Heart left ventricle (tissue), 16 donors: Measurements from ENCODE around the gene SUFU. TPM values are rescaled to one million over a fixed set of nuclear protein-coding genes. Genes with fewer than 3 reads are reported as not detected.

Experiments
- ATAC-seq, 4 donors: fragments of 200-7000 bp; cut with Tn5 transposase; one replicate each; pipeline ENCODE4 v1.9.1; 2020 to 2022; ENCODE audit warnings: moderate library complexity in 4 of 4, mild to moderate bottlenecking in 3 of 4, moderate number of reproducible peaks in 1 of 4
- DNase-seq, 5 donors: peaks; one replicate each; pipeline ENCODE4 v3.0.0-alpha.2; 2020
- H3K27ac ChIP-seq, 12 donors: fragments of 200-600 bp; sonication (generic) in 4 of 12; one replicate each; pipeline versions ENCODE4 v1.5.0 to v1.8.0; 2016 to 2022; ENCODE audit warnings: mild to moderate bottlenecking in 2 of 12
- H3K27me3 ChIP-seq, 9 donors: fragments of 200-600 bp; sonication (generic) in 2 of 9; one replicate each; pipeline versions ENCODE4 v1.5.1 to v1.8.0; 2016 to 2022; ENCODE audit warnings: mild to moderate bottlenecking in 3 of 9
- H3K36me3 ChIP-seq, 9 donors: fragments of 200-600 bp; sonication (generic) in 2 of 9; one replicate each; pipeline versions ENCODE4 v1.5.0 to v1.8.0; 2018 to 2022; ENCODE audit warnings: mild to moderate bottlenecking in 2 of 9
- H3K4me1 ChIP-seq, 12 donors: fragments of 200-600 bp; sonication (generic) in 4 of 12; one replicate each; pipeline versions ENCODE4 v1.5.0 to v1.8.0; 2016 to 2022; ENCODE audit warnings: mild to moderate bottlenecking in 3 of 12
- H3K4me3 ChIP-seq, 12 donors: fragments of 200-600 bp; sonication (generic) in 4 of 12; one replicate each; pipeline versions ENCODE4 v1.5.0 to v1.8.0; 2017 to 2022; ENCODE audit warnings: mild to moderate bottlenecking in 9 of 12, moderate library complexity in 4 of 12
- H3K9me3 ChIP-seq, 12 donors: fragments of 200-600 bp; sonication (generic) in 4 of 12; one replicate each; pipeline versions ENCODE4 v1.5.0 to v1.8.0; 2016 to 2022; ENCODE audit warnings: mild to moderate bottlenecking in 1 of 12
- CTCF ChIP-seq, 12 donors: fragments of 200-600 bp; sonication (generic) in 4 of 12; IDR thresholded peaks; one replicate each; pipeline versions ENCODE4 v1.5.0 to v1.8.0; 2018 to 2022; ENCODE audit warnings: antibody characterized with exemption in 12 of 12, mild to moderate bottlenecking in 5 of 12
- POLR2A ChIP-seq, 2 donors: fragments of 450-650 bp; IDR thresholded peaks; one replicate each; pipeline ENCODE4 v1.6.1; 2017; ENCODE audit warnings: antibody characterized with exemption in 2 of 2, mild to moderate bottlenecking in 2 of 2, moderate library complexity in 2 of 2
- WGBS, 4 donors: extraction: QIAGEN DNeasy Blood & Tissue Kit in 2 of 4; methylation state at CpG; one replicate each; pipeline versions ENCODE4 v1.1.5 to v1.1.7; 2013 to 2018; 5-methylcytosine and 5-hydroxymethylcytosine counted together
- intact Hi-C, 10 donors: fragments of 100-400 bp; cut with DNase I; formaldehyde crosslinking; loops; one replicate each; pipeline versions ENCODE4 v1.11.1 to v1.14.2; 2022
- polyA plus RNA-seq, 2 donors: library from polyadenylated mRNA; stranded (reverse); fragments of 200-250 nt; gene quantifications; one replicate each; pipeline ENCODE4 v1.2.3, GENCODE V29; 2013
- total RNA-seq, 9 donors: library from RNA; depleted of rRNA in 2 of 9; stranded (reverse); fragments of >200 nt in 2 of 9; fragmentation: NEBNext Ultra II Directional in 3 of 9; extraction: Animal tissue kit (Norgen Biotek cat#: 25700) in 3 of 9; gene quantifications; one replicate each; pipeline versions ENCODE4 v1.1.0 to v1.2.4, GENCODE V29; 2016 to 2023
- donor health status: ischemic (EF 13 %, LVEDD 7.1; RV severe dilation, severe dysfunction).
- donor health status: healthy with polysubstance abuse.
- donor health status: DM: no; HTN: yes; CAD: no.
- donor health status: DM: no; HTN: no; CAD: no.
- donor health status: ischemic (EF 25% LVEDD 6.9; RV normal size, moderate dysfunction).
- donor health status: ischemic (EF 25% LVEDD 5.7; RV mildly dilated, moderate dysfunction).
- donor health status: healthy.
- donor health status: DM: yes; HTN: yes; CAD: no.
- donor health status: ischemic (EF 35%, LVEDD 5.7; RV mildly dilated, moderate dysfunction).
- donor health status: nonischemic (EF 11% LVEDD 7.7; RV severe dilation, severe dysfunction).
- donor health status: DM: yes; HTN: yes; CAD: no.
- donor health status: PGD.
- donor health status: ischemic (EF 29% LVEDD 5.4; RV normal size, mild dysfunction).
- donor health status: nonischemic (EF 23%, LVEDD 6.1; RV moderate dilation, normal function).

The SUFU gene
- total and polyA plus RNA-seq, 11 donors, result 3.7 to 12.7 (median 7.5) TPM

- DNase-seq (peak in 2 of 5 donors; percentile 9 to 19), ATAC-seq (no peak)
- peaks cover 0 to 18% (median 6%) of the 10 kb centered on the region in 12 donors for H3K4me1 ChIP-seq
- H3K9me3 ChIP-seq, result no peaks in the 10 kb centered on the region
- intact Hi-C loops, result loop anchor here in 8 of 10 donors (1.0 to 10.0 kb wide), 9 partner anchors 57 to 252 kb away; partner anchors contain the start of genes FBXL15 (in 2 of the 8), NFKB2 (in 2 of the 8) and ELOVL3 (in 1 of the 8)
- peaks cover 0 to 68% (median 56%) of the 10 kb centered on the region in 9 donors for H3K36me3 ChIP-seq
- H3K4me3 ChIP-seq, result no peak overlapping the region
- peak overlapping the region; percentile 37 to 88 (median 71) for H3K27ac ChIP-seq
- TF ChIP-seq CTCF (IDR thresholded peaks at IDR 0.05) (no peak), POLR2A (IDR thresholded peaks at IDR 0.05) (no peak)
- H3K27me3 ChIP-seq, result no peaks in the 10 kb centered on the region
Measured at GRCh38 chr10:102479651-102480050, 24.1 kb upstream of the SUFU start.

GRCh38 chr10:102480396-102480795, 23.4 kb upstream of the SUFU start:
- no peak for ATAC-seq
- TF ChIP-seq CTCF (IDR thresholded peaks at IDR 0.05) (no peak), POLR2A (IDR thresholded peaks at IDR 0.05) (no peak)
- peaks cover 0 to 18% (median 6%) of the 10 kb centered on the region in 12 donors for H3K4me1 ChIP-seq
- no peaks in the 10 kb centered on the region for H3K27me3 ChIP-seq
- peak overlapping the region in 4 of 12 donors; percentile 70 to 84 (median 77) for H3K27ac ChIP-seq
- no peaks in the 10 kb centered on the region for H3K9me3 ChIP-seq
- WGBS, 4 donors, result 82 to 91% (median 84%) methylated on average over 5 to 9 of the region's 9 CpGs
- DNase-seq, result peak in 2 of 5 donors; percentile 20 to 21
- peaks cover 4 to 76% (median 64%) of the 10 kb centered on the region in 9 donors for H3K36me3 ChIP-seq
- intact Hi-C loops, result no loop called here
- H3K4me3 ChIP-seq, result no peak overlapping the region

- DNase-seq, result peak in 2 of 5 donors; percentile 14 to 23
Measured at GRCh38 chr10:102484021-102484420, 19.8 kb upstream of the SUFU start.

More at GRCh38 chr10:102484021-102484420, 19.8 kb upstream of the SUFU start:
- no peaks in the 10 kb centered on the region for H3K9me3 ChIP-seq
- TF ChIP-seq CTCF (IDR thresholded peaks at IDR 0.05) (no peak), POLR2A (IDR thresholded peaks at IDR 0.05) (no peak)
- WGBS, 4 donors, result 93 to 96% (median 95%) methylated on average over 13 of the region's 13 CpGs
- H3K4me1 ChIP-seq, result peaks cover 0 to 16% (median 6%) of the 10 kb centered on the region in 12 donors
- intact Hi-C loops, result no loop called here
- no peak for ATAC-seq
- H3K4me3 ChIP-seq, result no peak overlapping the region
- H3K27ac ChIP-seq, result no peak overlapping the region
- peaks cover 5 to 100% (median 97%) of the 10 kb centered on the region in 9 donors for H3K36me3 ChIP-seq
- H3K27me3 ChIP-seq, result no peaks in the 10 kb centered on the region
